HG02884 (cell line): ENCODE measurements around the gene CST7.

Experiments
- ATAC-seq: cut with Tn5 transposase; IDR thresholded peaks from one replicate; pipeline ENCODE4 v1.9.1; 2021; ENCODE audit warnings: mild to moderate bottlenecking, moderate library complexity; ENCODE audit not compliant: unreplicated experiment

CST7 gene

GRCh38 chr20:24950128-24950835, 1.2 kb downstream of the CST7 start:
- ATAC-seq = no peak

DNA sequence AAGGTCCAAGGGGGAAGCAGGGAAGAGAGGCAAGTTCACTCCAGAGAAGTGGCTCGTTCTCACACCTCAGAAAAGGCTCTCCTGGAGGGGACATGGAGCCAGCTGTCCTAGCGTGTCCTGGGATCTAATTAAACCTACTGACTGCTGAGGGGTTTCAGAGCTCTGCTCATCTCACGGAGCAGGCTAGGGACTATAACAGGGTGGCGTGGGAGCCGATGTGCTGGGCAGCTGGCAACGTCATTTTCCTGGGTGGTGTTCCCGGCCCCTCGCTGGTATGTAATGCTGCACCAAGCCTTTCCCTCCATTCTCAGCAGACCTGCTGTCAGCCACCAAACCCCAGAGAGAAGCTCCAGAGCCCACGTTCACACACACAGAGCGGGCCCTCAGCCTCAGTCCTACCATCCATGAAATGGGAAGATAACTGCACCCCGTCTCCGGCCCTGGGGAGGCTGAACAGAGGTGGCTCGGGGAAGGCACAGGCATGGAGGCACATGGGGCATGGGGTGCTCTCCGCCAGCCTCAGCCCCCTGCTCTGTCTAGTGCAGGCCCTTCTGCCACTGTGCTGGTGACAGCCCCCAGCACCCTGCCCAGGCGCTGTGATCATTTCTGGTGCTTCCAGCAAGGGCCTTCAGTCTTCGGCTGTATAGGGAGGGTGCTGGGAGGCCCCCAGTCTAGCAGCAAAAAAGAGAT, 1.9 kb downstream of the CST7 start:
- ATAC-seq = no peak

DNA sequence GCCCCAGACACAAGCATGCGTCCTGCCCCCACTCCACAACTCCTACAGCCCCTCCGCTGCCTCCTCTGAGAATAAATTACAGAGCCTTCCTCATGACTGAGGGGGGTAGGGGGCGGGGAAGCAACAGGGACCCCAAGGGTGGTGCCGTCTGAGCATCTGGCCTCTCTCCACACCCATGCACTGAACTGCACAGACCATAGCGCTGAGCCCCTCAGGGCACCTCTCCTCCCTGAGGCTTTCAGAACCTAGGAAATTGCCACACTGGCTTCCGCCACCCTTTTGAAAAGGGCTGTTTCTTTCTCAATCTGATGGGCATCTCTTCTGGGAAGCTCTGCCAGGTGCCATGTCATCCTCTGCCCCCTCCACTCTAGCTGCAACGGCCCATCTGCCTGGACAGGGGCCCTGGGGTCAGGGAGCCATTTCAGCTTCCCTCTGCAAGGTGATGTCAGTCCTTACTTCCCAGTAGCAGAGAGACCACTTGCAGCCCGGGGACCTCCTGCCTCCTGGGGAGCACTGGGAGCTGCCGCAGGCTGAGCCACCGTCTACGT, 2.5 kb downstream of the CST7 start:
- no peak for ATAC-seq

DNA sequence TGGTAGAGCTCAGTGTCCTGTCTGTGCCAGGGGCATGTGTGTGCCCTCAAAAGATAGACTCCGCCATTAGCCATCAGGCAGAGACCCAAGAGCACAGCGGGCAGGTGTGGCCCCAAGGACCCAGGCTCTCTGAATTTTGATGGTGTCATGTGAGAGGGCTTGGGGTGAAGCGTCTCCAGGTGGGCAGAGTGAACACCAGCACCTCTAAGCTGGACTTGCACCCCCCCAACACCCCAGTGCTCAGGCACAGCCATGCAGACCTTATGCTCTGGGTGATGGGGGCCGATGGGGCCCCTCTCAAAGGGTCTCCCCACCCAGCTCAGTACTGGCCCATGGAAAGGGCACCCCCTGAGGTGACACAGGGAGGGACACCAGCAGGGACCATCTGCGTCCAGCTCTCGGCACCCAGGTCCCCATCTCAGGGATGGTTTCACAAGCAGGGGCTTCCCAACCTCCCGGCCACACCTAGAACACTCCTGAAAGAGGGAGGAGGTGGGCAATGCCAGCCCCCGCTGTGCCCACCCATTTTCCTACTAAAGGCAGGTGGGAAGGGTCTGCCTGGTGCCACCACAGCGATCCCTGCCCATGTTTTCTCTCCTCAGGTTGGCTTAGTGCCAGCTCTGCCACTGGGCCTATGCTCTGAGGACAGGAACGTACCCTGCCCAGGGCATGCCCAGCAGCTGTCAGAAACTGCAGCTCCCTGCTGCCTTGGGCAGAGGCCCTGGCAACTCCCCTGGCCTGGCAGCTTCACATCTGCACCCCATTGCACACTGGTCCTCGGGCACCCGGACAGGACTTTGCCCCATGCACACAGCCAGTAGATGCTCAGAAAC, 3.5 kb downstream of the CST7 start:
- ATAC-seq = no peak

- no peak for ATAC-seq
Observed at GRCh38 chr20:24953209-24953575, 4.1 kb downstream of the CST7 start.

DNA sequence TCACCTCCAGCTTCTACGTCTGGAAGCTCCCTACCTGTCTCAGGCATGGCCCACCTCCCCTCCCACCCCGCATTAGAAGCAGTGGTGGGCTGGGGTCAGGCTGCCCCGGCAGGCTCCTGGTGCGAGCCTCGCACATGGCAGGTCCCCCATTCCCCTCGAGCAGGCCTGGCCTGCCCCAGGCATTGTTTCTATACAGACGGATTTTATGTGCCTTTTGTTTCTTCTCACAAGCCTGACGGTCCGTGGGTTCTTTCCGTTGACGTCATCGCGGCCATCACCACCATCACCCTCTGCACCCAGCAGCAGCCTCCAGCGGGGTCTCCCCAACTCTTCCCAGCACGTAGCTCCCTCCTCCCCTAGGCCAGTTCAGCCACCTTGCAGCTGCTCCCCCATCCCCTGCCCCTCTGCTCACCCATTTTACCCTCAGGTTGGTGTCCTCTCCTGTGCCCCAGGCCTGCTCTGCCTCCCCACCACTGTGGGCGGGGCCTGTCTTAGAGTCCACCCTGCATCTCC, 4.6 kb downstream of the CST7 start:
- ATAC-seq = no peak

- ATAC-seq = no peak
Observed at GRCh38 chr20:24954151-24954550, 5.1 kb downstream of the CST7 start.

DNA sequence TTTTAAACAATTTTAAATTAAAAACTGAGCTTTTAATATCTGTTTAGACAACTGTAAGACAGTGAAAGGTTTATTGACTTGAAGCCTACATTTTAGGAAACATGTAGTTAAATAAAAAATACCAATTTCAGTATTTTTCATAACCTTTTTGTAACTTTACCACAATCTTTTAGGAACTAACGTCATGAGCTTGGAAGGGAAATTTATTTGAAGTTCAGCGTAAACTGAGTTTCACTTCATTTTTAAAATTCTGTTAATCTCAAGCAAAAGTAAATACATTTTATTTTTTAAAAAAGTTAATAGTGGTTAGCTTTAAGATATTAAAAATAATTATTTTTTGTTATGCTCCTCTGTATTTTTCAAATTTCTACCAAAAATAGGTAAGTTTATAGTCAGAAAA, 5.5 kb downstream of the CST7 start:
- ATAC-seq = no peak

- peak; percentile 56 for ATAC-seq
Observed at GRCh38 chr20:24955045-24955444, 6.0 kb downstream of the CST7 start.

GRCh38 chr20:24956001-24956841, 7.2 kb downstream of the CST7 start:
- no peak for ATAC-seq

GRCh38 chr20:24957326-24958016, 8.4 kb downstream of the CST7 start:
- ATAC-seq = no peak

DNA sequence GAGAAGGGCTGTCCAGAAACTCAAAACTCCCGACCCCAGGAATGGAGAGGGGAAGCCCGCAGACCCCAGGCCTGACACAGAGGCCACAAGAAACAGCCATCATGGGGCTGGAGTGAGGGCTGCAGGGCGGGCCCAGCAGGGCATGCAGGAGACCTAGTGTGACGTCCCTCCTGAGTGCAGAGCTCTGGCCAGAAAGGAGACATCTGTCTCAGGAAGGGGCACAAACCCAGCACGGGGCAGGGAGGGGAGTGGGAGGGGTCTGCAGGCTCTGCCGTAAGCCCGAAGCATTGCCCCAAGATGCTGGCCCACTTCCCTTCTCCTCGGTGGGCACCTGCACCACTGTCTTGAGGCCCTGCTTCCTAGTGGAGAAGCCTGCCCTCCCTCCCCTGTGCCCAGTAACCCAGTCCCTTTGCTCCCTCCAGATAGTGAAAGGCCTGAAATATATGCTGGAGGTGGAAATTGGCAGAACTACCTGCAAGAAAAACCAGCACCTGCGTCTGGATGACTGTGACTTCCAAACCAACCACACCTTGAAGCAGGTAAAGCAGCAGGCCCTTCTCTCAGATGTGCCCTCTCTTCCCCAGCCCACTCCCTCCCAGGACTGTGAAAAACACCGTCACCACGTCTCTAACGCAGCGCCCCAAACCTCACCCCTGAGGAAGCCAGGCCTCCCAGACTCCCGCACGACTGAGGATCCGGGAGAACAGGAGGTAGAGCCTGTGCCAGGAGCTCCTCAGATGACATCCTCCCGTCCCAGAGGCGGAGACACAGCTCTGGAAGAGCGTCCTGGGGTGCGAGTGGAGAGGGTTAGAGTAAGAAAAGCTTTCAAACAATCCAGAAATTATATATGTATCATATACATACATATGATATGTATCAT, 9.7 kb downstream of the CST7 start:
- no peak for ATAC-seq

- no peak for ATAC-seq
Observed at GRCh38 chr20:24959591-24960301, 10.7 kb downstream of the CST7 start.

- ATAC-seq = no peak
Observed at GRCh38 chr20:24960302-24960801, 11.3 kb downstream of the CST7 start.

DNA sequence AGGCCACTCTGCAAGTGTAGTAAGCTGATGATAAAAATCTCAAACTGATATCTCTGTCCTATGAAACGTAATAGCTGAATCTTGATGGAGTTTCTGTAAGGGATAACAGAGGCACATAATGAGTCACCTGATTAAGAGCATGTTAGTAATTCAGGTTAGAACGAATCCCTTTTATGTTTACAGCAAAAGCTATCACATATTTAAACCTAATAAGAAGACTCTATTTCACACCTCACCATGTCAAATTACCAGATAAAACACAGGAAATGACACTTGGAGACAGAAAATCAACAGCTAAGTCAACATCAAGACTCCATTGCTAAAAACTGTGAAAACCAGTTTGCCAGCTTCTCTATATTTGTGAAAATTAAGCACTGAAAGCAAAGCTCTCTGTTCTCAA, 11.8 kb downstream of the CST7 start:
- ATAC-seq = no peak

DNA sequence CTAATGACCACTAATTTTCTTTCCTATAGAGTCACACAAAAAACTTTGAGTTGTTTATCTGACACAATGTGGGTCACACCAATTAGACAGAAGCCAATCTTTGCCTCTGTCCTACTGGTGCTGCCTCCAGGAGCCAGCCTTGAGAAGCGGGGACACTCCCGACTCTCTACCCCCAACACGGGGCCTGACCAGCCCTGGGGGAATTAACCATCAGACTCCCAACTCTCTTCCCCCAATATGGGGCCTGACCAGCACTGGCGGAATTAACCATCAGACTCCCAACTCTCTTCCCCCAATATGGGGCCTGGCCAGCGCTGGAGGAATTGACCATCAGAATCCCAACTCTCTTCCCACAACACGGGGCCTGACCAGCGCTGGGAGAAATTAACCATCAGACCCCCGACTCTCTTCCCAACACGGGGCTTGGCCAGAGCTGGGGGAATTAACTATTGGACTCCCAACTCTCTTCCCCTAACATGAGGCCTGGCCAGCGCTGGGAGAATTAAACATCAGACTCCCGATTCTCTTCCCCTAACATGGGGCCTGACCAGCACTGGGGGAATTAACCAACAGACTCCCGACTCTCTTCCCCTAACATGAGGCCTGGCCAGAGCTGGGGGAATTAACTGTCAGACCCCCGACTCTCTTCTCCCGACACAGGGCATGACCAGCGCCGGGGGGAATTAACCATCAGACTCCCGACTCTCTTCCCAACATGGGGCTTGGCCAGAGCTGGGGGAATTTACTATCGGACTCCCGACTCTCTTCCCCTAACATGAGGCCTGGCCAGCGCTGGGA, 12.5 kb downstream of the CST7 start:
- no peak for ATAC-seq

- ATAC-seq = no peak
Observed at GRCh38 chr20:24962182-24962492, 13.1 kb downstream of the CST7 start.
